H9 (cell line): ENCODE results near the gene CHST15. TPM values are rescaled to one million over a fixed set of nuclear protein-coding genes. Genes with fewer than 3 reads are reported as not detected.

Experiments used
- DNase-seq: peaks from one replicate; pipeline ENCODE4 v3.0.0-alpha.2; 2017
- H2AFZ ChIP-seq: one replicate; pipeline ENCODE4 v1.6.1; 2013; ENCODE audit warnings: mild to moderate bottlenecking, low read length, control low read depth, moderate library complexity
- H2AK5ac ChIP-seq: 2 replicates; pipeline ENCODE4 v1.6.1; 2013; ENCODE audit warnings: low read length, control low read depth, mixed read lengths; ENCODE audit not compliant: insufficient read length
- H2BK120ac ChIP-seq: one replicate; pipeline ENCODE4 v1.6.1; 2013; ENCODE audit warnings: low read depth, mild to moderate bottlenecking, low read length, control low read depth, inconsistent platforms; ENCODE audit not compliant: poor library complexity, severe bottlenecking
- H2BK12ac ChIP-seq: 2 replicates; pipeline ENCODE4 v1.6.1; 2013; ENCODE audit warnings: low read length, control low read depth, mixed read lengths, low read depth; ENCODE audit not compliant: insufficient read length
- H2BK15ac ChIP-seq: 2 replicates; pipeline ENCODE4 v1.6.1; 2013; ENCODE audit warnings: low read depth, low read length, control low read depth
- H2BK20ac ChIP-seq: one replicate; pipeline ENCODE4 v1.6.1; 2013; ENCODE audit warnings: low read depth, mild to moderate bottlenecking, low read length, control low read depth, inconsistent platforms; ENCODE audit not compliant: poor library complexity, severe bottlenecking
- H2BK5ac ChIP-seq: 2 replicates; pipeline ENCODE4 v1.6.1; 2013; ENCODE audit warnings: low read length, control low read depth, mixed read lengths; ENCODE audit not compliant: insufficient read length
- H3K14ac ChIP-seq: 2 replicates; pipeline ENCODE4 v1.6.1; 2013; ENCODE audit warnings: low read length, control low read depth; ENCODE audit not compliant: insufficient read depth
- H3K18ac ChIP-seq: 2 replicates; pipeline ENCODE4 v1.6.1; 2013; ENCODE audit warnings: low read depth, mild to moderate bottlenecking, mixed read lengths, low read length, control low read depth; ENCODE audit not compliant: insufficient read length
- H3K23ac ChIP-seq: 2 replicates; pipeline ENCODE4 v1.6.1; 2013; ENCODE audit warnings: low read length, control low read depth, mixed read lengths, low read depth; ENCODE audit not compliant: insufficient read length
- H3K23me2 ChIP-seq: 2 replicates; pipeline ENCODE4 v1.6.1; 2013; ENCODE audit warnings: low read depth, mild to moderate bottlenecking, mixed read lengths, low read length, control low read depth; ENCODE audit not compliant: insufficient read length, poor library complexity, severe bottlenecking
- H3K27ac ChIP-seq: 2 replicates; pipeline ENCODE4 v1.5.1; 2013; ENCODE audit warnings: low read length, control low read depth, mixed read lengths, low read depth; ENCODE audit not compliant: insufficient read length
- H3K27me3 ChIP-seq: 2 replicates; pipeline ENCODE4 v1.6.1; 2013; ENCODE audit warnings: low read length, control low read depth, inconsistent platforms; ENCODE audit not compliant: insufficient read depth
- H3K4ac ChIP-seq: 2 replicates; pipeline ENCODE4 v1.6.1; 2013; ENCODE audit warnings: low read depth, mild to moderate bottlenecking, control low read depth, inconsistent platforms, low read length, moderate library complexity
- H3K4me1 ChIP-seq: 2 replicates; pipeline ENCODE4 v1.6.1; 2013; ENCODE audit warnings: low read length, control low read depth, inconsistent platforms; ENCODE audit not compliant: insufficient read depth
- H3K4me2 ChIP-seq: 2 replicates; pipeline ENCODE4 v1.6.1; 2013; ENCODE audit warnings: low read length, control low read depth, mixed read lengths; ENCODE audit not compliant: insufficient read length, insufficient read depth
- H3K56ac ChIP-seq: 2 replicates; pipeline ENCODE4 v1.6.1; 2013; ENCODE audit warnings: low read depth, mild to moderate bottlenecking, mixed read lengths, low read length, control low read depth; ENCODE audit not compliant: insufficient read length
- H3K79me1 ChIP-seq: 2 replicates; pipeline ENCODE4 v1.6.1; 2013; ENCODE audit warnings: low read depth, mild to moderate bottlenecking, moderate library complexity, low read length, control low read depth, inconsistent platforms; ENCODE audit not compliant: insufficient read depth, poor library complexity, severe bottlenecking
- H3K79me2 ChIP-seq: 2 replicates; pipeline ENCODE4 v1.6.1; 2013; ENCODE audit warnings: low read length, control low read depth, inconsistent platforms; ENCODE audit not compliant: insufficient read depth
- H3K9ac ChIP-seq: 2 replicates; pipeline ENCODE4 v1.6.1; 2013; ENCODE audit warnings: low read length, control low read depth, mixed read lengths; ENCODE audit not compliant: insufficient read length; ENCODE audit errors: extremely low read depth
- H3K9me3 ChIP-seq: one replicate; pipeline ENCODE4 v1.6.1; 2013; ENCODE audit warnings: low read depth, low read length, inconsistent platforms; ENCODE audit not compliant: control insufficient read depth
- H3T11ph ChIP-seq: one replicate; pipeline ENCODE4 v1.6.1; 2013; ENCODE audit warnings: mild to moderate bottlenecking, low read length, control low read depth, inconsistent platforms
- H4K20me1 ChIP-seq: one replicate; pipeline ENCODE4 v1.6.1; 2013; ENCODE audit not compliant: control insufficient read depth, insufficient read length, insufficient read depth
- H4K5ac ChIP-seq: 2 replicates; pipeline ENCODE4 v1.6.1; 2013; ENCODE audit warnings: low read depth, mild to moderate bottlenecking, mixed read lengths, low read length, control low read depth; ENCODE audit not compliant: insufficient read length
- H4K8ac ChIP-seq: replicated peaks from 2 replicates; pipeline ENCODE4 v1.6.1; 2013; ENCODE audit warnings: low read length, control low read depth, mixed read lengths, low read depth; ENCODE audit not compliant: insufficient read length
- H4K91ac ChIP-seq: 2 replicates; pipeline ENCODE4 v1.6.1; 2013; ENCODE audit warnings: low read depth, mild to moderate bottlenecking, moderate library complexity, mixed read lengths, low read length, control low read depth; ENCODE audit not compliant: insufficient read length
- H3K27ac Mint-ChIP-seq, 3 experiments: 2 replicates in 2 of 3; 3 replicates in 1 of 3; pipeline ENCODE4 v1.8.0; 2020 to 2021; ENCODE audit warnings: mixed read lengths in 3 of 3, mild to moderate bottlenecking in 1 of 3, moderate library complexity in 1 of 3
- H3K27me3 Mint-ChIP-seq: 2 replicates; pipeline ENCODE4 v1.8.0; 2021; ENCODE audit warnings: low read depth, mild to moderate bottlenecking, moderate library complexity, mixed read lengths
- H3K36me3 Mint-ChIP-seq, 3 experiments: 2 replicates in 2 of 3; 3 replicates in 1 of 3; pipeline ENCODE4 v1.8.0; 2020 to 2021; ENCODE audit warnings: low read depth in 3 of 3, mixed read lengths in 3 of 3; ENCODE audit not compliant: insufficient read depth in 1 of 3
- H3K4me1 Mint-ChIP-seq, 2 experiments: 2 replicates each; pipeline ENCODE4 v1.8.0; 2020; ENCODE audit warnings: mixed read lengths in 2 of 2
- H3K4me3 Mint-ChIP-seq, 2 experiments: 2 replicates in 1 of 2; 3 replicates in 1 of 2; pipeline ENCODE4 v1.8.0; 2020 to 2021; ENCODE audit warnings: mild to moderate bottlenecking in 2 of 2, mixed read lengths in 2 of 2, moderate library complexity in 1 of 2
- H3K9me3 Mint-ChIP-seq, 2 experiments: 2 replicates in 1 of 2; 3 replicates in 1 of 2; pipeline ENCODE4 v1.8.0; 2020; ENCODE audit warnings: mild to moderate bottlenecking in 2 of 2, mixed read lengths in 2 of 2, moderate library complexity in 1 of 2
- CTCF ChIP-seq: fragments of 200-600 bp; sonication (generic); conservative IDR thresholded peaks from 3 replicates; pipeline ENCODE4 v1.8.0; 2021; ENCODE audit warnings: antibody characterized with exemption, mild to moderate bottlenecking
- WGBS: extraction: QIAGEN DNeasy Blood & Tissue Kit; methylation state at CpG from one replicate; pipeline ENCODE4 v1.1.7; 2013; ENCODE audit warnings: missing lambda C conversion rate, low lambda C conversion rate, mixed read lengths; ENCODE audit not compliant: insufficient read length; ENCODE audit errors: extremely low coverage; 5-methylcytosine and 5-hydroxymethylcytosine counted together
- total RNA-seq: library from RNA; stranded (reverse); gene quantifications from 2 replicates; pipeline ENCODE4 v1.2.1, GENCODE V29; 2021

Gene CHST15
- total RNA-seq, 1 experiment from 2014 or later: 8.7 TPM

DNA sequence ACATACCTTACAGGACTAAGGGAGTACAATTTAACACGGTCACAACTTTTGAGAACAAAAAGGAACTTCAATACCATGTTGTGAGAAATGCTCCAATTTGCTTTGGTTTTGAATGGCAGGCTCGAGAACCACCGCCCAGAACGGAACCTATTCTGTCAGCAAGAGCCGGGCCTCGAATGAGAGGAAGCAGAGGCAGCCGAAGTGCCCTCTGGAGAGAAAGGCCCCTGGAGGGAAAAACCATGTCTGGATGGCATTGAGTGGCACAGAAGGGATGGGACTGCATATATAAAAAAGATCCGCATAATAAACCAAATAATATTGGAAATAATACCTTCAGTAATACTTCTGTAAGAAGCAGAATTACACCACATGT is 85.6 kb downstream of the CHST15 start:
- H3K56ac ChIP-seq: no peak overlapping the region
- no peak overlapping the region for H2BK5ac ChIP-seq
- no peaks in the 10 kb centered on the region for H3K9me3 ChIP-seq
- no peaks in the 10 kb centered on the region for H3K79me2 ChIP-seq
- no peaks in the 10 kb centered on the region for H3K27me3 Mint-ChIP-seq
- H3K23me2 ChIP-seq: no peaks in the 10 kb centered on the region
- no peaks in the 10 kb centered on the region for H3K4me1 ChIP-seq
- H3K27me3 ChIP-seq: no peaks in the 10 kb centered on the region
- no peak overlapping the region for H3K14ac ChIP-seq
- no peak overlapping the region for H3K27ac ChIP-seq
- no peak overlapping the region for H2BK120ac ChIP-seq
- no peak overlapping the region for H4K8ac ChIP-seq
- H3K4me1 Mint-ChIP-seq: peaks cover 12 to 22% of the 10 kb centered on the region in 2 experiments
- peaks cover 16 to 22% (median 17%) of the 10 kb centered on the region in 3 experiments; a peak in 6 of 7 replicates for H3K36me3 Mint-ChIP-seq
- no peak overlapping the region for H4K91ac ChIP-seq
- peaks cover 0 to 2% of the 10 kb centered on the region in 2 experiments; a peak in 1 of 5 replicates for H3K9me3 Mint-ChIP-seq
- H3K27ac Mint-ChIP-seq: no peak overlapping the region
- no peak overlapping the region for H2BK12ac ChIP-seq
- no peak overlapping the region for H3K18ac ChIP-seq
- no peaks in the 10 kb centered on the region for H4K20me1 ChIP-seq
- H3K23ac ChIP-seq: no peak overlapping the region
- H3K79me1 ChIP-seq: no peaks in the 10 kb centered on the region
- H3K4me3 Mint-ChIP-seq: no peak overlapping the region
- DNase-seq: no peak
- no peak for TF ChIP-seq CTCF
- no peak overlapping the region for H3K9ac ChIP-seq
- H2AK5ac ChIP-seq: no peak overlapping the region
- no peak overlapping the region for H3K4me2 ChIP-seq
- WGBS: no CpG with 5 or more reads among the region's 8 CpGs
- no peak overlapping the region for H2BK20ac ChIP-seq
- H3K4ac ChIP-seq: no peak overlapping the region
- no peak overlapping the region for H2AFZ ChIP-seq
- no peak overlapping the region for H3T11ph ChIP-seq
- no peak overlapping the region for H4K5ac ChIP-seq
- no peak overlapping the region for H2BK15ac ChIP-seq
